Measurements from ENCODE around the gene STARD5.

GRCh38 chr15:81289910-81290309 lies 34.0 kb downstream of the STARD5 start:
- no peak for TF ChIP-seq HOXA7 (CRISPR knock-in tag; IDR thresholded peaks at IDR 0.05)
- TF ChIP-seq USF2 (IDR thresholded peaks at IDR 0.05), result no peak
- TF ChIP-seq REST (IDR thresholded peaks at IDR 0.05), result no peak
- no peak for TF ChIP-seq CHD4 (IDR thresholded peaks at IDR 0.05; ENCODE audit: borderline replicate concordance)
- no peak for TF ChIP-seq KDM5A (IDR thresholded peaks at IDR 0.05)
- no peak for TF ChIP-seq POLR2A (IDR thresholded peaks at IDR 0.05; ENCODE audit: low read length)
- TF ChIP-seq CTCF (IDR thresholded peaks at IDR 0.05), result no peak
- no peak for TF ChIP-seq RAD21 (conservative IDR thresholded peaks at IDR 0.05 in 1 of 2, IDR thresholded peaks at IDR 0.05 in 1 of 2)
- TF ChIP-seq KDM1A (IDR thresholded peaks at IDR 0.05; ENCODE audit: low read depth), result no peak
- TF ChIP-seq BHLHE40 (IDR thresholded peaks at IDR 0.05; ENCODE audit: low read depth, low read length), result no peak
- no peak for TF ChIP-seq CEBPB (IDR thresholded peaks at IDR 0.05)
- no peak for TF ChIP-seq FOXS1 (CRISPR knock-in tag; IDR thresholded peaks at IDR 0.05)
